BLaER1 treated with 17β-estradiol and CSF1 and Interleukin-3, amounts not matched to agents 10 nM and 100 nM (cell line): ENCODE measurements around the gene GRM2.
A peak's percentile ranks its signal among the peaks of the same experiment; 100 is the strongest.

Source experiments
- H3K27ac ChIP-seq, 11 experiments: shearing (Covaris generic); formaldehyde crosslinking; 2 replicates each; pipeline ENCODE4 v1.8.1; 2022
- H3K27me3 ChIP-seq, 11 experiments: shearing (Covaris generic); formaldehyde crosslinking; 2 replicates each; pipeline ENCODE4 v1.8.1; 2022
- H3K36me3 ChIP-seq, 11 experiments: shearing (Covaris generic); formaldehyde crosslinking; 2 replicates each; pipeline ENCODE4 v1.8.1; 2022
- H3K4me1 ChIP-seq, 10 experiments: shearing (Covaris generic); formaldehyde crosslinking; 2 replicates each; pipeline ENCODE4 v1.8.1; 2022
- H3K4me2 ChIP-seq, 11 experiments: shearing (Covaris generic); formaldehyde crosslinking; 2 replicates each; pipeline ENCODE4 v1.8.1; 2022
- H3K4me3 ChIP-seq, 10 experiments: shearing (Covaris generic); formaldehyde crosslinking; 2 replicates each; pipeline ENCODE4 v1.8.1; 2022
- H3K9ac ChIP-seq, 11 experiments: shearing (Covaris generic); formaldehyde crosslinking; 2 replicates each; pipeline ENCODE4 v1.8.1; 2022
- H3K9me3 ChIP-seq, 11 experiments: shearing (Covaris generic); formaldehyde crosslinking; replicated peaks in 1 of 11; 2 replicates each; pipeline ENCODE4 v1.8.1; 2022
- H4K20me1 ChIP-seq, 11 experiments: shearing (Covaris generic); formaldehyde crosslinking; 2 replicates each; pipeline ENCODE4 v1.8.1; 2022
- Cebpa-rat ChIP-seq, 11 experiments: shearing (Covaris generic); IDR thresholded peaks; 2 replicates each; pipeline ENCODE4 v1.8.1; 2022

Gene GRM2

GRCh38 chr3:51706788-51707731 lies at the start of gene GRM2:
Gene GRM2 (plus strand): TSS chr3:51707068. CDS start chr3:51708984, 1,916 bp downstream.
- Histone ChIP-seq H3K4me2 (peak within 1 kb of the TSS; percentile 43 to 80 (median 62); a peak in 21 of 22 replicates), H3K27ac (no peak within 1 kb of the TSS), H3K9me3 (no peaks in the 10 kb centered on the region), H3K27me3 (peaks cover 11 to 23% (median 19%) of the 10 kb centered on the region in 11 experiments; a peak in 17 of 22 replicates), H3K9ac (no peak within 1 kb of the TSS), H3K4me1 (peaks cover 20 to 45% (median 29%) of the 10 kb centered on the region in 10 experiments), H4K20me1 (peaks cover 31 to 69% (median 59%) of the 10 kb centered on the region in 11 experiments; a peak in 21 of 22 replicates), H3K36me3 (peaks cover 9 to 44% (median 36%) of the 10 kb centered on the region in 11 experiments; a peak in 19 of 22 replicates), H3K4me3 (peak within 1 kb of the TSS in 2 of 10 experiments; percentile 19 to 34; a peak in 3 of 20 replicates)
- TF ChIP-seq Cebpa-rat (IDR thresholded peaks at IDR 0.05): no peak

GRCh38 chr3:51657234-51657633 lies 49.6 kb upstream of the GRM2 start:
- peak overlapping the region in 2 of 10 experiments; percentile 5 to 26; a peak in 2 of 20 replicates for H3K4me3 ChIP-seq
- H3K9me3 ChIP-seq: peaks cover 0 to 6% (median 4%) of the 10 kb centered on the region in 11 experiments; a peak in 7 of 22 replicates
- peaks cover 0 to 3% (median 0%) of the 10 kb centered on the region in 11 experiments; a peak in 1 of 22 replicates for H4K20me1 ChIP-seq
- H3K9ac ChIP-seq: no peak overlapping the region; a peak in 2 of 22 replicates
- no peak for TF ChIP-seq Cebpa-rat (IDR thresholded peaks at IDR 0.05)
- H3K27ac ChIP-seq: peak overlapping the region in 3 of 11 experiments; percentile 7 to 51 (median 51); a peak in 5 of 22 replicates
- peak overlapping the region in 5 of 11 experiments; percentile 23 to 65 (median 54); a peak in 10 of 22 replicates for H3K4me2 ChIP-seq
- peaks cover 0 to 44% (median 10%) of the 10 kb centered on the region in 10 experiments; a peak in 11 of 20 replicates for H3K4me1 ChIP-seq
- no peaks in the 10 kb centered on the region for H3K27me3 ChIP-seq
- H3K36me3 ChIP-seq: peaks cover 66 to 87% (median 80%) of the 10 kb centered on the region in 11 experiments

GRCh38 chr3:51659942-51660341 lies 46.9 kb upstream of the GRM2 start:
- no peak overlapping the region for H3K9ac ChIP-seq
- no peak for TF ChIP-seq Cebpa-rat (IDR thresholded peaks at IDR 0.05)
- peaks cover 0 to 3% (median 0%) of the 10 kb centered on the region in 11 experiments; a peak in 1 of 22 replicates for H4K20me1 ChIP-seq
- no peak overlapping the region for H3K4me3 ChIP-seq
- no peak overlapping the region for H3K4me2 ChIP-seq
- H3K27me3 ChIP-seq: no peaks in the 10 kb centered on the region
- no peak overlapping the region; a peak in 1 of 22 replicates for H3K27ac ChIP-seq
- peaks cover 76 to 97% (median 91%) of the 10 kb centered on the region in 11 experiments for H3K36me3 ChIP-seq
- H3K9me3 ChIP-seq: no peaks in the 10 kb centered on the region
- peaks cover 0 to 40% (median 10%) of the 10 kb centered on the region in 10 experiments; a peak in 11 of 20 replicates for H3K4me1 ChIP-seq

GRCh38 chr3:51662456-51662855 lies 44.4 kb upstream of the GRM2 start:
- H3K9me3 ChIP-seq: no peaks in the 10 kb centered on the region
- no peaks in the 10 kb centered on the region for H4K20me1 ChIP-seq
- H3K4me3 ChIP-seq: no peak overlapping the region
- no peaks in the 10 kb centered on the region for H3K27me3 ChIP-seq
- no peak overlapping the region for H3K27ac ChIP-seq
- TF ChIP-seq Cebpa-rat (IDR thresholded peaks at IDR 0.05): no peak
- H3K36me3 ChIP-seq: peaks cover 62 to 94% (median 72%) of the 10 kb centered on the region in 11 experiments
- no peak overlapping the region for H3K9ac ChIP-seq
- H3K4me2 ChIP-seq: no peak overlapping the region
- H3K4me1 ChIP-seq: peaks cover 0 to 34% (median 10%) of the 10 kb centered on the region in 10 experiments; a peak in 12 of 20 replicates

DNA sequence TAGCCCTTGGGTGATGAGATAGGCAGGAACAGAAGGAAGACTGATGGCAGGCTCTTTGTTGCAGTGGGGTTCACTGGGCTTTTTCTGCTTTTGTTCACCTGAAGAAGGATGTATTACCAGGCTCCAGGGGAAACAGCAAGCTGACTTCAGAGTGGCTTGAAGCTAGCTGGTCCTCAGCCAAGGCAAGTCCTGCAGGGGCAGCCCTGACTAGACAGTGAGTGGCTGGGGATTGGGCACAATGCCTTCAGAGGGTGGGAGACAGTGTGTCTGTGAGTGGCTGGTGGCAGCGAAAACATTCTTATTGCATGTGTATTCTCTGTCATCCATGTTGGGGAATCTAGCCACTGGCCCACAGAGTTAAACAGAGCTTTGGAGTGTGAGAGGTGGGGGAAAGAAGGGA lies 38.1 kb upstream of the GRM2 start:
- no peak for TF ChIP-seq Cebpa-rat (IDR thresholded peaks at IDR 0.05)
- peak overlapping the region in 10 of 11 experiments; percentile 2 to 98 (median 36); a peak in 15 of 22 replicates for H3K27ac ChIP-seq
- no peaks in the 10 kb centered on the region for H3K9me3 ChIP-seq
- H3K4me3 ChIP-seq: no peak overlapping the region; a peak in 1 of 20 replicates
- peaks cover 0 to 39% (median 12%) of the 10 kb centered on the region in 11 experiments; a peak in 15 of 22 replicates for H3K36me3 ChIP-seq
- H3K27me3 ChIP-seq: no peaks in the 10 kb centered on the region
- peaks cover 43 to 72% (median 58%) of the 10 kb centered on the region in 10 experiments for H3K4me1 ChIP-seq
- peak overlapping the region in 7 of 11 experiments; percentile 2 to 95 (median 52); a peak in 8 of 22 replicates for H3K9ac ChIP-seq
- H4K20me1 ChIP-seq: peaks cover 0 to 10% (median 0%) of the 10 kb centered on the region in 11 experiments; a peak in 2 of 22 replicates
- H3K4me2 ChIP-seq: peak overlapping the region in 10 of 11 experiments; percentile 23 to 99 (median 96); a peak in 19 of 22 replicates

DNA sequence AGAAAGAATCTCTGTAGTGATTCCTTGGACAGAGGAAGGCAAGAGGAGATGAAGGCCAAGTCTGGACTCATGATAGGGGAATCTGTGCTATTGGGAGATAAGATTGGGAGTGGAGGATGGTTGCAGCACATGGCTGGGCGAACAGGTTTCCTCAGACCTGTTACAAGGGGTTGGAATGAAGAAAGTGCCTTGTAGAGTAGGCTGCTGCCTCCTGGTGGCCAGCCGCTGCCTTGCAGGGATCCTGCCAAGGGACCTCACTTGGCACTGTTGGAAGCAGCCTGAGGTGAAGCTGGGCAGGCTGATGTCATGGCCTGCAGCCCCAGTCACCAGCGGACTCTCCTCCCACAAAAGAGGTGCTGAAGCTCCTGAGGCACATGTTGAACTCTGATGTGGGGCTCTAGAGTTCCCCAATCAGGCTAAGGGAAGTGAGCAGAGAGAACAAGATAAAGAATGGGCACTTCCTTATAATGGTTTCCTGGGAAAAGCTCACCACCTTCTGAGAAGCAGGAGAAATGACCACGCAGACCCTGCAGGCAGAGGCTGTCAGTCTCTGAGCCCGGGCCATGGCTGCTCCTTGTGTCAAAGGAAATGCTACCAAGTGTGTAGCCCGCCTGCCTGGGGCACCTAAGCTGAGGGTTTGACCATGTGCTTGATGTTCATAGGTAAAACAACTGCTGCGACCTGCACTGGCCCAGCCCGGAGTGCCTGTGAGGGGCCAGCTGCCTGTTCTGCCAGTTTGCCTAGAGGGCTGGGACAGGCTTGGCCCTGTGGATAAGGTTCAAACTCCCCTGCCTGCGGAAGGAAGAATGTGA lies 37.4 kb upstream of the GRM2 start:
- peak overlapping the region; percentile 84 to 99 (median 97) for H3K4me2 ChIP-seq
- H3K27me3 ChIP-seq: no peaks in the 10 kb centered on the region
- peak overlapping the region; percentile 13 to 98 (median 92); a peak in 17 of 22 replicates for H3K9ac ChIP-seq
- H3K36me3 ChIP-seq: peaks cover 4 to 40% (median 18%) of the 10 kb centered on the region in 11 experiments; a peak in 19 of 22 replicates
- H3K27ac ChIP-seq: peak overlapping the region in 10 of 11 experiments; percentile 34 to 98 (median 93); a peak in 21 of 22 replicates
- no peak for TF ChIP-seq Cebpa-rat (IDR thresholded peaks at IDR 0.05)
- H3K9me3 ChIP-seq: no peaks in the 10 kb centered on the region
- H3K4me3 ChIP-seq: peak overlapping the region in 5 of 10 experiments; percentile 78 to 89 (median 87); a peak in 6 of 20 replicates
- H3K4me1 ChIP-seq: peaks cover 46 to 79% (median 65%) of the 10 kb centered on the region in 10 experiments
- peaks cover 0 to 16% (median 0%) of the 10 kb centered on the region in 11 experiments; a peak in 2 of 22 replicates for H4K20me1 ChIP-seq

- no peak for TF ChIP-seq Cebpa-rat (IDR thresholded peaks at IDR 0.05)
- Histone ChIP-seq H3K4me1 (peaks cover 46 to 86% (median 73%) of the 10 kb centered on the region in 10 experiments), H3K4me2 (peak overlapping the region; percentile 84 to 99 (median 97)), H3K27ac (peak overlapping the region in 10 of 11 experiments; percentile 84 to 98 (median 93); a peak in 20 of 22 replicates), H4K20me1 (peaks cover 0 to 22% (median 0%) of the 10 kb centered on the region in 11 experiments; a peak in 2 of 22 replicates), H3K27me3 (no peaks in the 10 kb centered on the region), H3K9ac (peak overlapping the region; percentile 86 to 98 (median 92)), H3K36me3 (peaks cover 5 to 43% (median 20%) of the 10 kb centered on the region in 11 experiments; a peak in 20 of 22 replicates), H3K9me3 (no peaks in the 10 kb centered on the region), H3K4me3 (peak overlapping the region; percentile 71 to 94 (median 82))
Observed at GRCh38 chr3:51670053-51670822, 36.6 kb upstream of the GRM2 start.
